GM18909 (cell line): ENCODE data around the gene POU5F2.

ENCODE experiments used
- ATAC-seq: cut with Tn5 transposase; IDR thresholded peaks from one replicate; pipeline ENCODE4 v1.9.1; 2021; ENCODE audit warnings: mild to moderate bottlenecking; ENCODE audit not compliant: unreplicated experiment, poor library complexity

POU5F2 gene

GRCh38 chr5:93721071-93721470, 20.3 kb downstream of the POU5F2 start:
- ATAC-seq, result no peak

DNA sequence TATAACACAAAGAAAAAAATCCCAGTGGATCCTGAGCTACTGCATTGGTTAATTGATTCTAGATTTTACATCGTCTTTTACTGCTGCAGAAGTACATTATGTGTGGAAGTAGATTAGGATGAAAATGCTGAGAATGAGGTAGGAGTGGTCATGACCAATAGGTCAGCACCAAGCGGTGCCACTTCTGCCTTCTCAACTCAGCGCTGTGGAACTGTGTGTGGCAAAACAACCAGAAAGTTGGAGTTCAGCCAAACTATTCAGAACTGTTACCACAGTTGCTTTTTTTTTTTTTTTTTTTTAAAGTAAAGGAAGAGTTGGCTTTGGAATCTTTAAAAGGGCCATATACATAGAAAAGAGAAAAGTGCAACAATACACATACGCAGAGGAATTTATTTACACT, 24.2 kb downstream of the POU5F2 start:
- ATAC-seq, result no peak

- no peak for ATAC-seq
Observed at GRCh38 chr5:93716453-93716852, 24.9 kb downstream of the POU5F2 start.

- no peak for ATAC-seq
Observed at GRCh38 chr5:93715761-93716160, 25.6 kb downstream of the POU5F2 start.

- no peak for ATAC-seq
Observed at GRCh38 chr5:93715327-93715726, 26.1 kb downstream of the POU5F2 start.

DNA sequence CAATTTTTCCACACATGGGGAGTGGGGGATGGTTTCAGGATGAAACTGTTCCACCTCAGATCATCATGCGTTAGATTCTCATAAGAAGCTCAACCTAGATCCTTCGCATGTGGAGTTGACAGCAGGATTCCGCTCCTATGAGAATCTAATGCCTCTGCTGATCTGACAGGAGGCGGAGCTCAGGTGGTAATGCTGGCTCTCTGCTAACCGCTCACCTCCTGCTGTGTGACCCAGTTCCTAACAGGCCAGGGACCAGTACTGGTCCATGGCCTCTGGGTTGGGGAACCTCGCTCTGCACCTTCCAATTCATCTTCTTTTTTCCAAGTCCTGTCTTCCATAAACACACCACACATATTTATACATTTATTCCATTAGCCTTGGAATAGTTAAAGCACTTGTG, 33.0 kb downstream of the POU5F2 start:
- no peak for ATAC-seq

GRCh38 chr5:93705896-93706295, 35.5 kb downstream of the POU5F2 start:
- no peak for ATAC-seq

- no peak for ATAC-seq
Observed at GRCh38 chr5:93704996-93705395, 36.4 kb downstream of the POU5F2 start.

DNA sequence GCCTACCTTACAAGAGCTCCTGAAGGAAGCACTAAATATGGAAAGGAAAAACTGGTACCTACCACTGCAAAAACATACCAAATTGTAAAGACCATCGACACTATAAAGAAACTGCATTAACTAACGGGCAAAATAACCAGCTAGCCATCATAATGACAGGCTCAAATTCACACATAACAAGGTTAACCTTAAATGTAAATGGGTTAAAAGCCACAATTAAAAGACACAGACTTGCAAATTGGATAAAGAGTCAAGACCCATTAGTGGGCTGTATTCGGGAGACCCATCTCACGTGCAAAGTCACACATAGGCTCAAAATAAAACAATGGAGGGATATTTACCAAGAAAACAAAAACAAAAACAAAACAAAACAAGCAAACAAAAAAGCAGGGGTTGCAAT, 49.4 kb downstream of the POU5F2 start:
- no peak for ATAC-seq
